GM12801 (cell line): ENCODE measurements around the gene FMN1.

ENCODE experiments used
- CTCF ChIP-seq: IDR thresholded peaks from one replicate; pipeline ENCODE4 v1.5.1; 2011; ENCODE audit warnings: control low read depth; ENCODE audit not compliant: insufficient read length; ENCODE audit errors: extremely low read depth

The FMN1 gene

GRCh38 chr15:33108518-33108917, 86.0 kb downstream of the FMN1 start:
- no peak for TF ChIP-seq CTCF

GRCh38 chr15:33107950-33108349, 86.6 kb downstream of the FMN1 start:
- TF ChIP-seq CTCF: no peak

- TF ChIP-seq CTCF: no peak
Observed at GRCh38 chr15:33104212-33104611, 90.3 kb downstream of the FMN1 start.

GRCh38 chr15:33101036-33101435, 93.5 kb downstream of the FMN1 start:
- TF ChIP-seq CTCF: no peak

GRCh38 chr15:33100314-33100713, 94.2 kb downstream of the FMN1 start:
- no peak for TF ChIP-seq CTCF

GRCh38 chr15:33099739-33100138, 94.8 kb downstream of the FMN1 start:
- TF ChIP-seq CTCF: no peak

GRCh38 chr15:33099213-33099612, 95.3 kb downstream of the FMN1 start:
- TF ChIP-seq CTCF: no peak
